ENCODE data around the gene FAM168A. TPM values are rescaled to one million over a fixed set of nuclear protein-coding genes. Genes with fewer than 3 reads are reported as not detected.

The FAM168A gene
- total RNA-seq, 1 donor from 2014 or later, result 32.8 TPM

- no peak for DNase-seq (ENCODE audit: low read depth)
Observed at GRCh38 chr11:73428227-73428626, 169.7 kb downstream of the FAM168A start.

DNA sequence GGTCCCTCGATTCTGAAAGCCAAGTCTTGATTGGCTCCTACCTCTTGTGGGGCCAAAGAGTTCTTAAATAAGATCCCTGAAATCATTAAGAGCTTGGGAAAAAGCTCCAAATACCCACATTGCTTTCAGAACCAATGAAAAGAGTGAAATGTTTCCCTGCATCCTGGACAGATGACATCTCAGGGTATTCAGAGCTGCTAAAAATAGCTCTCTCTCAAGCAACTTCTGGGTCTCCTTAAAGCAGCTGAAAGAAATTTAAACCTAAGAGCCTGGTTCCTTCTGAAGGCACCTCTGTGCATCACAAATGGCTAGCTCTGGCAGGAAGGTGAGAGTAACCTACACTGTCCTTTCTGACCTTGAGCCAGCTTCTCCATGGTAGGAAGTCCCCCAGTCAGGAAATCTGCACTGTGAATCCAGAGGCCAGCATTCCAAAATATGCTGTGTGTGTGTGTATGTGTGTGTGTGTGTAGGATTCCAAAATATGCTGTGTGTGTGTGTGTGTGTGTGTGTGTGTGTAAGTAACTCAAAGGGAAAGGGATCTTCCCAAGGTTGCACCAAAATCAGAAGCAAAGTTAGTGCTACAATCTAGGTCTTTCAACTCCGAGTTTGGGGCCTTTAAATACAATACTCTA, 171.6 kb downstream of the FAM168A start:
- DNase-seq (ENCODE audit: low read depth), result no peak

- no peak for DNase-seq (ENCODE audit: low read depth)
Observed at GRCh38 chr11:73425108-73425507, 172.8 kb downstream of the FAM168A start.

DNA sequence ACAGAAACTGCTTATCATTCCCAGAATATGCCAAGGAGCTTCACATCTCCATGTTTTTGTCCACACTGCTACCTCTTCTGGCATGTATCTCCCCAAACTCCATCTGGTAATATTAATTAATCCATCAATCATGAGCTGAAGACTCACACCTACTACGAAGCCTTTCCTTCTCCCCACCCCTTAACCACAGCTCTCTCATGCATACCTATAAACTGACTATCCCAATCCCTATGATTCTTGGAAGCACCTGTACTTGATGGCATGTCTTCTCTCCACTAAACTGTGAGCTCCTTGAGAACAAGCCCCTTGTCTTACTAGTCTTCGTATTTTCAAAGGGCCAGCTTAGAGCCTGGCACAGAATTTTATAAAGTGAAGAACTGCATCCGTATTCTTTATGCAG, 174.4 kb downstream of the FAM168A start:
- DNase-seq (ENCODE audit: low read depth), result no peak

GRCh38 chr11:73422886-73423285, 175.0 kb downstream of the FAM168A start:
- no peak for DNase-seq (ENCODE audit: low read depth)

DNA sequence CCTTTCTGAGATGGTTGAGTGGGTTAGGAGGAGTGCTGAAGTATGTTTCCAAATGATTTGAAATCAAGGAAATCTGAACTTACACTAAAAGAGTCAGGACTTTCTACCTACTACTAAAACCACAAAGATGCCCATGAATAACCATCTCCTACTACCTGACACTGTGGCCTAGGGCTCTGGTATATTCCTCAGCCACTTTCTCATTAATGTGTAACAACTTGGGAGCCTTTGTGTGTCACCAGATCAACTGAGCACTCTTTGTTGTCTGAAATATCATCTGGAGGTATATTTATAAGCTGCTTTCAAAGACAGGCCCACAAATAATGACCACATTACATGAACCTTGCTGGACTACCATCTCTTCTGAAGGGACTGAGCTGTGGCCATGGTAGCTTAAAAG, 177.8 kb downstream of the FAM168A start:
- peak; percentile 67 for DNase-seq (ENCODE audit: low read depth)

DNA sequence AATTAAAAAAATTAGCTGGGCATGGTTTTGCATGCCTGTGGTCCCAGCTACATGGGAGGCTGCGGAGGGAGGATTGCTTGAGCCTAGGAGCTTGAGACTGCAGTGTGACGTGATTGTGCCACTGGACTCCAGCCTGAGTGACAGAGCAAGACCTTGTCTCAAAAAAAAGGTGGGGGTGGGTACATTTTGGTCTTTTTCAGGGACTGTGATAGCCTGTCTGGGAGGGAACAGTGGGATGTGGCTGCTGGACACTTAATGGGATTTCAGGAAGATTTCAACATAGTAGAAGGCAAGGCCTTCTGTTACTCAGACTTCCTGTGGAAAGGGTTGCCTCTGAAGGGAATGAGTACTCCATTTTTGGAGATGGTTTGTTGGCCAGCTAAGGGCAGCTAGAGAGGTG, 181.1 kb downstream of the FAM168A start:
- DNase-seq (ENCODE audit: low read depth), result no peak

GRCh38 chr11:73415854-73416615, 181.9 kb downstream of the FAM168A start:
- DNase-seq (ENCODE audit: low read depth), result peak; percentile 45

DNA sequence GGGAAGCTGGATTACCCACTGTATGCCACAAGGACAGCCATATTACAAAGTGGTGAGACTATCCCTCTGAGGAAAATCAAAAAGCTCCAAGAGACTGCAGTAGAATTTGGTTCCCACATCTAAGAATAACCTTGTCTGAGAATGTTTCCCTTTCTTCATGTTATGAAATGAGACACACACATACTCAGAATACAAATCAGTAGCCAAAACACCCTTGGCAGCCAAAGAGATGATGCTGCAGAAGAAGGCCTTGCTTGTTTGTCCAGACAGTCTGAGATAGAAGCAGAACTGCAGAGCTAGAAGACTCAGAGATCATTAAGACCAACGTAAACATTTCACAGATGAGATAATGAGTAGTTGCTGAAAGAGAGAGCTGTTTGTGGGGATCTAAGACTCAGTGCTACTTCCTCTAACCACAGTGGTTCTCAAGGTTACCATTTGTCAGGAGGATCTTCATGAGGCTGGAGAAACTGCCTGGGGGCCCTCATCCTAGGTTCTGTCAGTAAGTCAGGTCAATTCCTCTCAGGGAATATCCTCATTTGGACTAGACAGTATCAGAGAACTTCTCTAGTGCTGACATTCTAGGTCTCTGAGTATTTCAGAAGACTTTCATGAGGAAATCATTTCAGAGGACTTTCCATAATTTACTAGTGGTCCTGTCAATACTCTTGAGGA, 182.8 kb downstream of the FAM168A start:
- DNase-seq (ENCODE audit: low read depth), result no peak

DNA sequence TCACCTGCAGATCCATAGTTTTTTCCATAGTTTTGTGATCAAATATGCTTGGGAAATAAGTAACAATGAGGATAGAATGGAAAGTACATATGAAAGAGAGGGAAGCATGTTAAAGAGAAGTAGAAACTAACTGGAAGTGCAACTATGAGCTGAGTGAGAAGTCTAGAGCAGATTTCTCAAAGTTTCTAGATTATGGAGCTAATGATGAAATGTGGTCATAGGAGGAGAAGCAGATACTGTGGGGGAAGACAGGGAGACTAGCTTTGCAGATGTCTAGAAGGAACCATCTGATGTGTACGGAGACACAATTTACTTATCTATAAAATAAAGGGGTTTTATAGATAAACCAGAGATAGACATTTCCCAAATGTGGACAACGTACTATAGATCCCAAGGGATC, 184.7 kb downstream of the FAM168A start:
- no peak for DNase-seq (ENCODE audit: low read depth)

DNA sequence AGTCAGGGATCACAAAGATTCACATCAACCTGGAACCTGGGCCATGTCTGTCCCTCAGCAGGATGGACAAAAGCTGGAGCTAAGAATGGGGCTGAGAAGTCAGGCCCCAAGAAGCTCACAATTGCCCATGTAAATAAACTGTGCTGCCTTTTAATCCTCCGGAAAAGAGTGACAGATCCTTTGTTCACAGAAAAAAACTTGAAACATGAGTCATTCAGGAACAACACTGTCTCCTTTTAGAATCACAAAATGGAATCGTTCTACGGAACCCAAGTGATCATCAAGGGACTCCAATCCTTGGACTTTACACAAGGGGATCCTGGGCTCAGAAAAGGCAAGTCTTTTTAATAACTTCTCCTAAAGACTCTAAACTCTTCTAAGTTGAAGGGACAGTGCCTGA, 185.6 kb downstream of the FAM168A start:
- peak; percentile 23 for DNase-seq (ENCODE audit: low read depth)

GRCh38 chr11:73411031-73411430, 186.9 kb downstream of the FAM168A start:
- no peak for DNase-seq (ENCODE audit: low read depth)

DNA sequence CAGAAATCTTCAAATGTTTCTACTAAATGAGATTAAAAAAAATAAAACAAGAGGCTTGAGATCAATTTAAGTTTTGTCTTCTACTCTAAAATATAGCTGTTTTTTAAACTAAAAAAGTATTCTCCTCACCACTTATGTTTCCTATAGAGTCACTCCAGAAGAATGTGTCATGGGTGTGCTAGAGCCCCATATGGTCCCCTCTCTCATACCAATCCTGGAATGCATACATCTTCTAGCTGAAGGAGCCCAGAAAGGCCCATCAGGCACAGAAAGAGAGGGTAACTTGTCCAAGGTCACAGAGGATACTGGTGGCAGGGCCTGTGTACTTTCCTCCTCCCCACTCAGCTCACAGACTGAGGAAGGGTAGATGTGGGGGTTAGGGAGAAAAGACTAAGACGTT, 187.3 kb downstream of the FAM168A start:
- DNase-seq (ENCODE audit: low read depth), result no peak

DNA sequence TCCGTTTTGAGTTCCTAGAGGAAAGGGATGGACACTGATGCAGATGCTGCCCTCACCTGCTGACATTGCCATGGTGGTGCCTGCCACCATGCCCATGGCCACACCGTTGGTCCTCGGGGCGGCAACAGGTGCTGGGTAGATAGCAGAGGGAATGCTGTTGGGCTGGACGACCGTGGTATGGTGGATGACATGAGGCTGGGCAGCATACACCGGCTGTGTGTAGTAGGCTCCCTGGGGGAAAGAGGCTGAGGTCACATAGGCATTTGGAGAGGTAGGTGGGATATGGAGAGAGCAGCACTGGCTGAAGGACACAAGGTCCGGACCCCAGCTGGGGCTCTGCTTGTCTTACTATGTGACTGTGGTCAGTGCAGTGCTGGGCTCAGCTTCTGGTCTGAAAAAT, 188.5 kb downstream of the FAM168A start:
- no peak for DNase-seq (ENCODE audit: low read depth)

GRCh38 chr11:73406619-73407018, 191.3 kb downstream of the FAM168A start:
- no peak for DNase-seq (ENCODE audit: low read depth)

- no peak for DNase-seq (ENCODE audit: low read depth)
Observed at GRCh38 chr11:73406131-73406530, 191.8 kb downstream of the FAM168A start.

GRCh38 chr11:73405146-73405510, 192.8 kb downstream of the FAM168A start:
- no peak for DNase-seq (ENCODE audit: low read depth)

DNA sequence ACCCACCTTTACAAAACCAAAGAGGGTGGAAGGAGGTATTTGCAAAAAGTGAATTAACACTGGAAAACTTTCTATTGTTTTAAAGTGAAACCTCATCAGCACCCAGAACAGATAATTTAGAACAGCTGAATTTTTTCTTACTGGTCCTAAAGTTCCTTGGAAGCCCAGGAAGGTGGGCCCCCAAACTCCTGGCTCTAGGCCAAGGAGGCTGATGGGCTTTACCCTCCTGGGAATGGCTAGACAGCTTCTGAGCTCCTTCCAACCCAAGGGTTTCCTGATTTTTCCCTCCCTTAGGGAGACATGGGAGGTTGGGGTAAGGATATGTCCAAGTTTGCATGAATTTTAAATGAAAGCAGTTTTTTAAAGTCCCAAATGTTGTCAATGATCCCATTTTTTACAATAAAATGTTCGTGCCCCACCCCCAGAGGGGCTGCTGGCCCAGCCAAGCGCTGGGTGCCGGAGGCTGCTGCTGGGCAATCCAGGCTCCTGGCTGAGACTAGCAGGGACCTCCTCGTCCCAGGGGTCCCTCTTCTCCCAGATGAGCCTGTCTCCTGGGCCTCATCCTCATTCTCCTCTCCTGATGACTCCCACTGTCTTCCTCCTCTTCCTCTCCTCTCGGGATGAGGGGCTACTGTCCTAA, 193.3 kb downstream of the FAM168A start:
- no peak for DNase-seq (ENCODE audit: low read depth)

GRCh38 chr11:73404048-73404447, 193.9 kb downstream of the FAM168A start:
- peak; percentile 39 for DNase-seq (ENCODE audit: low read depth)

DNA sequence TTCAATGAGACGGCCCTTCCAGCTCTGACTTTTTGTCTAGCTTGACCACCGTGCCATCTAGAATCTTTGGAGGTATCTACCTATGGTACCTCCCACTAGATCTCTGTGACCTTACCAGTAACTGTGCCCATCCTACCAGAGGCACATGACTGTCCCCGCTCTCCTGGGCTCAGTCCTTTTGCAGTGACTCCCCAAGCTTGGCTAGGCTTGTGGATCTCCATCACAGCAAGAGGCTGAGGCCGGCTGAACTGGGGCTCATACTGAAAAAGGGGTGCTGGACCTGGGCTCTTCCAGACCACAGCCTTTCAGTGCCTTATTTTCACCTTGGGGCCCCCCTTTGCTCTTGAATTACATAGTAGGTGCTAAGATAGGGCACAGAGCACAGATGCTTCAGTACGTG, 194.4 kb downstream of the FAM168A start:
- no peak for DNase-seq (ENCODE audit: low read depth)

- DNase-seq (ENCODE audit: low read depth), result peak; percentile 19
Observed at GRCh38 chr11:73402834-73403185, 195.1 kb downstream of the FAM168A start.

DNA sequence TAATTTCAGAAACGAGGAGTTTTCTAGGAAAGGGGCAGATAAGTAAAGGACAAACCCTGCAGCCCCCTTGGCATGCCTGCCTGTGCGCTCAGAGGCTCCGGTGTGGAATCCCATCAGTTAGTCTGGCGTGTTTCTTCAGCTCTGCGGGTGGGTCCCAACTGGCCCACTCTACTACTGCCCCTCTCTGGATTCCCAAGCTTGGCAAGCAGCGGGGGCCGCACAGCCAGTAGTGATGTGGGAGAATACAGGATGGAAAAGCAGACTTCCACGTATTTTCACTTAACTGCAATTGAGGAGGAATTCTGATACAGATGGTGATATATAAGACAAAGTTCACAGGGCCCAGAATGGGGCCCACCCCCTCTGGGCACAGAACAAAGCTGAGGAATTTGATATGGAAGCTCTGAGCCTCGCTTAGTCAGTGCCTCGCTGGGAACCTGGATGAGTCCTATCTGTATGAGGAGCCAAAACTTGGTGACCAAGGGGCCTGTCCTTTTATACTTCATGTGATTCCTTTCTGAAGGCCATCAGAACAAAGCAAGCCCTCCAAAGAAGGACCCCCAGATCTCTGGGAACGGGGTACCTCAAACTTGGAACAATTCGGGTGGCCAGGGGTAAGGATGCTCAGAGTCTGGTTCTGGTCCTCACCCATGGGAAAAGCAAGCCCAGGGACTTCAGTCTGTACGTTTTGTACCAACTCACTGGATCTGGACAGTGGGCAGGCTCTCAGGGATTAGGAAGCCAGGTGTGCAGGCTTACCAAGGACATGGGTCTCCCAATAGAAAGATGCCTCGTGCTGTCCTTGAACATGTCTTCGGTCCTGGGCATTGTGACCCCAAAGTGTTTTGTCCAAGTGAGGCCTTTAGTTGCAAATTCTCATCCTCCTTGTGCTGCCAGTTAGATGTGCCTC, 195.7 kb downstream of the FAM168A start:
- DNase-seq (ENCODE audit: low read depth), result no peak
